ENCODE data around the gene SKIL.

DNA sequence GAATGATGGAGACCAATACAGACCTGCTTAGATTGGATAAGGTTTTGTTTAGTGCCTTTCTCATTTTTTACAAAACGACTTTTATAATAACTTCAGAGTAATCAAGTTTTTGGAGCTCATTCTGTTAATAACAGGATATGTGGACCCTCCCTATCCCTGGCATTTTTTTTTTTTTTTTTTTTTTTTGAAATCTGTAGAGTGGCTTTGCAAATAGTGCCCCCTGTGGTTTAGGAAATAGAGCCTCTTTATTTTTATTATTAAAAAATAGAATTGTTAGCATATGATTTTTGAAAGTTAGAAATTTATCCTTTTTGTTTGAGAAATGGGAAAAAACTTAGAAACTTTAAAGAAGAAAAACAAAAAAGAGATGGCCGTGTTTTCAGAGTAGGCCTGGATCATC, 11.4 kb downstream of the SKIL start:
- TF ChIP-seq, protein P1, sequence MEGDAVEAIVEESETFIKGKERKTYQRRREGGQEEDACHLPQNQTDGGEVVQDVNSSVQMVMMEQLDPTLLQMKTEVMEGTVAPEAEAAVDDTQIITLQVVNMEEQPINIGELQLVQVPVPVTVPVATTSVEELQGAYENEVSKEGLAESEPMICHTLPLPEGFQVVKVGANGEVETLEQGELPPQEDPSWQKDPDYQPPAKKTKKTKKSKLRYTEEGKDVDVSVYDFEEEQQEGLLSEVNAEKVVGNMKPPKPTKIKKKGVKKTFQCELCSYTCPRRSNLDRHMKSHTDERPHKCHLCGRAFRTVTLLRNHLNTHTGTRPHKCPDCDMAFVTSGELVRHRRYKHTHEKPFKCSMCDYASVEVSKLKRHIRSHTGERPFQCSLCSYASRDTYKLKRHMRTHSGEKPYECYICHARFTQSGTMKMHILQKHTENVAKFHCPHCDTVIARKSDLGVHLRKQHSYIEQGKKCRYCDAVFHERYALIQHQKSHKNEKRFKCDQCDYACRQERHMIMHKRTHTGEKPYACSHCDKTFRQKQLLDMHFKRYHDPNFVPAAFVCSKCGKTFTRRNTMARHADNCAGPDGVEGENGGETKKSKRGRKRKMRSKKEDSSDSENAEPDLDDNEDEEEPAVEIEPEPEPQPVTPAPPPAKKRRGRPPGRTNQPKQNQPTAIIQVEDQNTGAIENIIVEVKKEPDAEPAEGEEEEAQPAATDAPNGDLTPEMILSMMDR (IDR thresholded peaks at IDR 0.05): peak in 3 of 6 experiments; percentile 7 to 39 (median 15)
- no peak for TF ChIP-seq POLR2A (IDR thresholded peaks at IDR 0.05)

All from thyroid gland (tissue), 4 donors.